HepG2 (cell line): Measurements from ENCODE around the gene ELP4. TPM values are rescaled to one million over a fixed set of nuclear protein-coding genes. Genes with fewer than 3 reads are reported as not detected.

Source experiments
- ATAC-seq: fragments of 200-7000 bp; cut with Tn5 transposase; 3 replicates; pipeline ENCODE4 v1.9.1; 2020; ENCODE audit warnings: mild to moderate bottlenecking, moderate library complexity
- BruUV-seq: library from RNA; stranded (reverse); fragments of 400-500 nt; replicated peaks from 2 replicates; lab custom pipeline; 2021; lab: Mats Ljungman, UMichigan
- CTCF ChIA-PET: fragments of 300-600 bp; formaldehyde crosslinking; extraction: SDS; loops from one replicate; lab custom pipeline; 2021; ENCODE audit warnings: low total read pairs, inconsistent platforms, low intra/inter-chr PET ratio; lab: Yijun Ruan, JAX
- POLR2A ChIA-PET: fragments of 350-600 bp; sonication (Branson Sonifier 250); formaldehyde crosslinking; loops from one replicate; lab custom pipeline; 2020; ENCODE audit warnings: antibody characterized with exemption, inconsistent platforms; lab: Yijun Ruan, JAX
- DNase-seq: peaks from one replicate; pipeline ENCODE4 v3.0.0-alpha.2; 2015; ENCODE audit warnings: low spot score
- FAIRE-seq: peaks from 3 replicates; lab custom pipeline; 2011; peaks lifted over from hg19 to GRCh38; lab: Jason Lieb, UNC
- H2AFZ ChIP-seq: one replicate; pipeline ENCODE4 v1.6.1; 2011; ENCODE audit warnings: low read length, inconsistent platforms
- H3K27ac ChIP-seq: fragments of 300-600 bp; 3 replicates; pipeline ENCODE4 v1.8.0; 2011; ENCODE audit warnings: mixed run types, mild to moderate bottlenecking, mixed read lengths, low read length, inconsistent platforms; ENCODE audit not compliant: insufficient read depth; ENCODE audit errors: extremely low read length
- H3K27me3 ChIP-seq, 2 experiments: fragments of 200-600 bp in 1 of 2; 2 replicates in 1 of 2; 3 replicates in 1 of 2; pipeline versions ENCODE4 v1.6.0 to v1.8.0; 2011; ENCODE audit warnings: low read length in 2 of 2, mild to moderate bottlenecking in 2 of 2, moderate library complexity in 2 of 2, inconsistent platforms in 1 of 2; ENCODE audit not compliant: insufficient read depth in 2 of 2, control insufficient read depth in 1 of 2
- H3K36me3 ChIP-seq, 2 experiments: fragments of 200-600 bp in 1 of 2; replicated peaks in 1 of 2; 2 replicates in 1 of 2; 3 replicates in 1 of 2; pipeline versions ENCODE4 v1.5.1 to v1.8.0; 2011; ENCODE audit warnings: low read length in 2 of 2, inconsistent platforms in 1 of 2; ENCODE audit not compliant: insufficient read depth in 2 of 2, control insufficient read depth in 1 of 2
- H3K4me1 ChIP-seq: 2 replicates; pipeline ENCODE4 v1.5.1; 2012; ENCODE audit warnings: low read length, inconsistent platforms; ENCODE audit not compliant: insufficient read depth
- H3K4me2 ChIP-seq: 2 replicates; pipeline ENCODE4 v1.6.0; 2011; ENCODE audit warnings: low read depth, low read length, inconsistent platforms
- H3K4me3 ChIP-seq, 3 experiments: fragments of 200-600 bp in 1 of 3; sonication (generic), shearing (Covaris generic) in 1 of 3; replicated peaks in 1 of 3; 2 replicates each; pipeline ENCODE4 v1.5.1; 2011 to 2016; ENCODE audit warnings: low read length in 3 of 3, inconsistent platforms in 2 of 3, low read depth in 2 of 3, mild to moderate bottlenecking in 2 of 3, control low read depth in 1 of 3, mixed read lengths in 1 of 3; ENCODE audit not compliant: insufficient read depth in 1 of 3
- H3K79me2 ChIP-seq: one replicate; pipeline ENCODE4 v1.6.1; 2011; ENCODE audit warnings: low read length, inconsistent platforms; ENCODE audit not compliant: insufficient read depth
- H3K9ac ChIP-seq: 2 replicates; pipeline ENCODE4 v1.6.0; 2011; ENCODE audit warnings: mild to moderate bottlenecking, low read depth, low read length, inconsistent platforms; ENCODE audit not compliant: insufficient read depth
- H3K9me3 ChIP-seq: 2 replicates; pipeline ENCODE4 v1.5.1; 2012; ENCODE audit warnings: mild to moderate bottlenecking, low read length
- H4K20me1 ChIP-seq: 2 replicates; pipeline ENCODE4 v1.6.0; 2011; ENCODE audit warnings: inconsistent platforms, mild to moderate bottlenecking, low read length, moderate library complexity; ENCODE audit not compliant: insufficient read depth
- ATF7 ChIP-seq, 2 experiments: fragments of 450-650 bp in 1 of 2; sonication (generic) in 1 of 2; formaldehyde crosslinking in 1 of 2; IDR thresholded peaks; 2 replicates each; pipeline versions ENCODE4 v1.4.0 to v1.6.1; 2016 to 2020; ENCODE audit warnings: antibody characterized with exemption in 1 of 2, mild to moderate bottlenecking in 1 of 2, missing genetic modification reagents in 1 of 2
- CAMTA2 ChIP-seq: sonication (generic); formaldehyde crosslinking; IDR thresholded peaks from 2 replicates; pipeline ENCODE4 v1.4.0; 2020; ENCODE audit warnings: mild to moderate bottlenecking, missing genetic modification reagents, borderline replicate concordance
- DPF2 ChIP-seq: sonication (generic); formaldehyde crosslinking; IDR thresholded peaks from 2 replicates; pipeline ENCODE4 v1.4.0; 2020; ENCODE audit warnings: mild to moderate bottlenecking, low read depth, missing genetic modification reagents, borderline replicate concordance
- FOXO1 ChIP-seq: sonication (generic); formaldehyde crosslinking; IDR thresholded peaks from 2 replicates; pipeline ENCODE4 v1.4.0; 2020; ENCODE audit warnings: missing genetic modification reagents
- ISX ChIP-seq: sonication (generic); formaldehyde crosslinking; conservative IDR thresholded peaks from 2 replicates; pipeline ENCODE4 v1.5.0; 2020; ENCODE audit warnings: missing genetic modification reagents
- NFYB ChIP-seq: sonication (generic); formaldehyde crosslinking; IDR thresholded peaks from 2 replicates; pipeline ENCODE4 v1.4.0; 2020; ENCODE audit warnings: missing genetic modification reagents
- RORA ChIP-seq: sonication (generic); formaldehyde crosslinking; IDR thresholded peaks from 2 replicates; pipeline ENCODE4 v1.5.0; 2020; ENCODE audit warnings: mild to moderate bottlenecking, missing genetic modification reagents, moderate library complexity
- SIX4 ChIP-seq: sonication (generic); formaldehyde crosslinking; IDR thresholded peaks from 2 replicates; pipeline ENCODE4 v1.4.0; 2020; ENCODE audit warnings: missing genetic modification reagents
- SNRNP70 ChIP-seq: fragments of 200-400 bp; formaldehyde crosslinking; IDR thresholded peaks from 2 replicates; pipeline ENCODE4 v1.6.1; 2017; ENCODE audit warnings: mild to moderate bottlenecking, low read depth, low read length, moderate library complexity
- SRSF1 ChIP-seq: fragments of 200-400 bp; formaldehyde crosslinking; optimal IDR thresholded peaks from 2 replicates; pipeline ENCODE3; 2017; ENCODE audit warnings: mild to moderate bottlenecking, low read depth, low read length, moderate library complexity
- ZFY ChIP-seq: sonication (generic); formaldehyde crosslinking; IDR thresholded peaks from 2 replicates; pipeline ENCODE4 v1.4.0; 2020; ENCODE audit warnings: missing genetic modification reagents
- ZMAT3 ChIP-seq: sonication (generic); formaldehyde crosslinking; conservative IDR thresholded peaks from 2 replicates; pipeline ENCODE4 v1.7.0; 2021; ENCODE audit warnings: missing genetic modification reagents
- ZNF572 ChIP-seq: sonication (generic); formaldehyde crosslinking; IDR thresholded peaks from 2 replicates; pipeline ENCODE4 v1.5.1; 2020; ENCODE audit warnings: mild to moderate bottlenecking, missing genetic modification reagents
- ZNF574 ChIP-seq: sonication (generic); formaldehyde crosslinking; IDR thresholded peaks from 2 replicates; pipeline ENCODE4 v1.4.0; 2020; ENCODE audit warnings: missing genetic modification reagents
- ZNF672 ChIP-seq: sonication (generic); formaldehyde crosslinking; IDR thresholded peaks from 2 replicates; pipeline ENCODE4 v1.8.1; 2022; ENCODE audit warnings: missing genetic modification reagents
- ZNF749 ChIP-seq: sonication (generic); formaldehyde crosslinking; IDR thresholded peaks from 2 replicates; pipeline ENCODE4 v1.8.0; 2022; ENCODE audit warnings: mild to moderate bottlenecking, missing genetic modification reagents, moderate library complexity, borderline replicate concordance
- ZNF772 ChIP-seq: sonication (generic); formaldehyde crosslinking; IDR thresholded peaks from 2 replicates; pipeline ENCODE4 v1.5.0; 2020; ENCODE audit warnings: mild to moderate bottlenecking, missing genetic modification reagents
- ZNF788 ChIP-seq: sonication (generic); formaldehyde crosslinking; IDR thresholded peaks from 2 replicates; pipeline ENCODE4 v1.5.0; 2020; ENCODE audit warnings: mild to moderate bottlenecking, missing genetic modification reagents, borderline replicate concordance
- WGBS: methylation state at CpG from one replicate; pipeline ENCODE4 v1.1.6; 2017; ENCODE audit warnings: low lambda C conversion rate; 5-methylcytosine and 5-hydroxymethylcytosine counted together
- in situ Hi-C: cut with HindIII; loops from 2 replicates; pipeline ENCODE4 v1.10.0; 2017; ENCODE audit warnings: low pct_unique_long_range_greater_than_20kb; ENCODE audit not compliant: extremely low pct_ligation_motif_present
- intact Hi-C: fragments of 100-400 bp; cut with micrococcal nuclease; formaldehyde crosslinking; loops from one replicate; pipeline ENCODE4 v1.10.0; 2022; ENCODE audit not compliant: unreplicated experiment
- polyA plus RNA-seq, 8 experiments: library from polyadenylated mRNA; depleted of rRNA in 3 of 8; stranded (reverse) in 7 of 8; unstranded in 1 of 8; fragments of >200 nt; fragmentation: Illumina TruSeq in 4 of 8; extraction: Trizol in 4 of 8; gene quantifications; 2 replicates each; pipeline versions ENCODE4 v1.2.1 to v1.2.3, GENCODE V29; 2011 to 2016; ENCODE audit warnings: low read depth in 4 of 8, missing spikeins in 1 of 8, mixed read lengths in 1 of 8; ENCODE audit not compliant: insufficient read depth in 1 of 8
- total RNA-seq, 5 experiments: library from RNA; depleted of rRNA; stranded (reverse); fragments of >200 nt; fragmentation: Illumina TruSeq; extraction: Trizol; gene quantifications; 2 replicates each; pipeline ENCODE4 v1.2.3, GENCODE V29; 2016; ENCODE audit warnings: low read depth in 1 of 5
- TF ChIP-seq, protein P1 (sequence below): sonication (generic); formaldehyde crosslinking; IDR thresholded peaks from 2 replicates; pipeline ENCODE4 v1.8.0; 2023; ENCODE audit warnings: mild to moderate bottlenecking, missing genetic modification reagents

The ELP4 gene
- total and polyA plus RNA-seq, 2 of the 13 experiments (the other 11 are each of a cell fraction or from before 2014, with no cell fraction given): 12.8 to 19.1 TPM

DNA sequence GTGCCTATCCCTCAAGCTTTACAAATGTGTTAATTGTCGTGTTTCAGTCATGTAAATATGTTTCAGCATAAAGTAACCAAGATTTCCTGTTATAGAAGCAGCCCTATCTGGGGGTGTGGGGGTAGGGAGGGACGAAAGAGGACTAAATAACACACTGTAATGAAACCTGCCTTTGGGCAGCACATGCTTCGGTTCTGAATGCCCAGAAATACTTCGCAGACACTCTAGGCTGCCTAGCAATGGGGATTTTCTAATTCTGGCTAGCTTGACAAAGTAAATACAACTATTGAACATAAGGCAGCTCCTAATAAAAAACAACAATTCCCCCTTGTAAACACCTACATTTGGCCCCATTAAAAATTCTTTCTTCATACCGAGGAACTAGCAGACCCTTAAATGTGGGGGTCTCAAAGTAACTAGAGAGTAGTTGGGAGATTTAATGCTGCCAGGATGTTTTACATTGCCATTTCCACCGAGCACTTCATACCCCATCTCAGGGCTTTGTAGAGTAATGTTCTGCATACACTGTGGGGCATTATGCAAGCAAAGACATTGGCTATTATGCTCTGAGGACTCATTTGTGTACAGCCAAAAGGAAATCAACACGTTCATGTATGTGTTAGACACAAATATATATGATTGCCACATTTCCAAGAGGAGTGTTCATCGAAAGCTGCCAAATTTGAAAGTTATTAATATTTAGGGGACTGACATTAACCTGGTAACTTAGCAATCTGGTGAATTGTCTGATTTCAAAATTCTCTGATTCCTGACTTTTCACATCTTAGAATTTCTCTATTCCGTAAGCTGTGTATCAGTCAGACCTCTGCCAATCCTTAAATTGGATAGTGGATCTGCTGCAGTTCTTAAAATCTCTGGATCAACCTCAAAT lies 259.4 kb downstream of the ELP4 start (continued):
- TF ChIP-seq RORA (CRISPR knock-in tag) (no peak), ZNF572 (CRISPR knock-in tag) (no peak), CAMTA2 (CRISPR knock-in tag) (no peak), SRSF1 (no peak), ZNF749 (CRISPR knock-in tag) (no peak), ISX (CRISPR knock-in tag) (no peak), NFYB (CRISPR knock-in tag) (no peak), ZNF772 (CRISPR knock-in tag) (no peak), SNRNP70 (no peak)

DNA sequence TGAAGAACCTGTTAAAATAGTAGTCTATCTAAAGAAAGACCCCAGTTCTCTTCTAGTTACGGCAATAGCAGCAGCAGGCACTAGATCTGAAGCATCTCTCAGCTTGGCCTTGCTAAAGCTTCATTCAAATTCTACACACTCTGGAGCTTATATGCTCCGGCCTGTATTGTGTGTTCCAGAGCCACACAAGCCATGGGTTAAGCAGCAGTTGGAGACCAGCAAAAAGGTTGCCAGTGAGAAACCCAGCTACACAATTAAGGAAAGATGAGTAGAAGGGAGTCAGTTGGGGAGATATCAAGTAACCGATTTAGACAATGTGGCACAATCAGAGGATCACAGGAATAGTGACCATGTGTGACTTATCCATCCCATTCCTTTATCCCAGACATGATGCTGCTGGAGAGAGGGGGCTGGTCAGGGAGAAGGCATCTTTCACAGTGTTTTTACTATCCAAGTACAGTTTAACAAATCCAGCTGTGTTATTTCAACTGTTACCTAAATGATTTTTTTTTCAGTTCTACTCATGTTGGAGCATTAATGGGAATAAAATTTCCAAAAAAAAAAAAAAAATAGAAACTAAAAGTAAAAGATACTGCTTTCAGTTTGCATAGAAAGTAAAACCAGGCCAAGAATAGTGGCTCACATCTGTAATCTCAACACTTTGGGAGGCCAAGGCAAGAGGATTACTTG lies 260.6 kb downstream of the ELP4 start:
- Histone ChIP-seq H3K4me3 (no peak overlapping the region), H3K9me3 (no peaks in the 10 kb centered on the region), H3K9ac (no peak overlapping the region), H3K27ac (no peak overlapping the region), H3K79me2 (no peaks in the 10 kb centered on the region), H4K20me1 (no peaks in the 10 kb centered on the region), H3K27me3 (no peaks in the 10 kb centered on the region), H3K36me3 (no peaks in the 10 kb centered on the region), H3K4me1 (no peaks in the 10 kb centered on the region), H3K4me2 (no peak overlapping the region), H2AFZ (no peak overlapping the region)
- intact Hi-C loops: no loop called here
- TF ChIP-seq ZFY (CRISPR knock-in tag) (no peak), ZMAT3 (CRISPR knock-in tag) (no peak), ZNF574 (CRISPR knock-in tag) (no peak), ZNF672 (CRISPR knock-in tag) (no peak), ATF7 (IDR thresholded peaks at IDR 0.05) (no peak), ATF7 (CRISPR knock-in tag; IDR thresholded peaks at IDR 0.05) (no peak), FOXO1 (CRISPR knock-in tag) (no peak), DPF2 (CRISPR knock-in tag) (no peak), SIX4 (CRISPR knock-in tag) (no peak), ZNF788 (CRISPR knock-in tag) (no peak)
- TF ChIP-seq, protein P1, sequence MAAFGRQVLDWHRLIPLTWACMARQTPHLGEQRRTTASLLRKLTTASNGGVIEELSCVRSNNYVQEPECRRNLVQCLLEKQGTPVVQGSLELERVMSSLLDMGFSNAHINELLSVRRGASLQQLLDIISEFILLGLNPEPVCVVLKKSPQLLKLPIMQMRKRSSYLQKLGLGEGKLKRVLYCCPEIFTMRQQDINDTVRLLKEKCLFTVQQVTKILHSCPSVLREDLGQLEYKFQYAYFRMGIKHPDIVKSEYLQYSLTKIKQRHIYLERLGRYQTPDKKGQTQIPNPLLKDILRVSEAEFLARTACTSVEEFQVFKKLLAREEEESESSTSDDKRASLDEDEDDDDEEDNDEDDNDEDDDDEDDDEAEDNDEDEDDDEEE (CRISPR knock-in tag): no peak
- 93% methylated on average over 3 of the region's 3 CpGs for WGBS
- FAIRE-seq: no peak
- ATAC-seq: no peak
- in situ Hi-C loops: no loop called here
- ChIA-PET CTCF (no interaction called here), POLR2A (no interaction called here)
- BruUV-seq: no TSS peak
- no peak for DNase-seq
